HG02759 (cell line): Measurements from ENCODE around the gene DNER.
"Not testable (repeated sequence)": the region's sequence is repeated elsewhere in the genome, so short reads cannot be mapped to it uniquely, and the experiment has no call there.

Experiments
- ATAC-seq: cut with Tn5 transposase; IDR thresholded peaks from one replicate; pipeline ENCODE4 v1.9.1; 2021; ENCODE audit warnings: mild to moderate bottlenecking, moderate library complexity; ENCODE audit not compliant: unreplicated experiment

Gene DNER

DNA sequence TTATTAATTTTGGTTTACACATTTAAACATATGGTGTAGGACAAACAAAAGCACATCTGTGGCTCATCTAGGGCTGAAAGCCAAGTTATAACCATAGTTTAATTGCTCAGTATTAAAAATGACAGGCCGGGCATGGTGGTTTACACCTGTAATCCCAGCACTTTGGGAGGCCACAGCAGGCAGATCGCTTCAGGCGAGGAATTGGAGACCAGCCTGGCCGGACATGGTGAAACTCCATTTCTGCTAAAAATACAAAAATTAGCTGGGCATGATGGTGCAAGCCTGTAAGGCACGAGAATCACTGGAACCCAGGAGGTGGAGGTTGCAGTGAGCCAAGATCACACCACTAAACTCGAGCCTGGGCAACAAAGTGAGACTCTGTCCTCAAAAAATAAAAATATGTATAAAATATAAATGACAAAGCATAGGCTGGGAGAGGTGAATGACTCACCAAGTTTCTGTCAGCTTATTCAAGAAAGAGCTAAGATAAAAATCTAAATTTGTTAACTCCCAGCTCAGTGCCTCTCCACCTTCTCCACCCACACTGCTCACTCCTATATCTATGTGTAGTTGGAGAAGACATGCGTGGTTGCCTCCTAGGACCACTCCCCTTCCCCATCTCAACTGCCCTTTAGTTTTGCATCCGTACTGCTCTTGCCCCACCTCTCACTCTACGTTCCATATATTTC is 364.1 kb downstream of the DNER start:
- no peak for ATAC-seq

DNA sequence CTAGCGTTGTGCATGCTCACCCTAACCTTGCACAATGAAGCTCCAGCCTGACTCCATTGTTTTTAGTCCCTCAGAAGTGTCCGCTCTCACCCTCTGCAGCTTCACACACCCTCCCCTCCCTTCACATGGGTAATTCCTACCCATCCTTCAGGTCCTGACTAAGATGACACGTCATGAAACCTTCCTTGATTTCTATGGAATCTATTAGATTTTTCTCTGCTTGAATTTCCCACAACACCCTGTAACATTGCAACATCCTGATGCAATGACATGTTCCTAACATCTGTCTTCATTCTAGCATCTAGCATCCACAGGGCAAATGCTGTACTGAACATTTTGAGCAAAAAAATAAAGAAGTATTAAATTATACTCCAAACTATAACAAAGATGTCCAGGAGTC is 366.2 kb downstream of the DNER start:
- no peak for ATAC-seq

- ATAC-seq: no peak
Measured at GRCh38 chr2:229346816-229347540, 367.4 kb downstream of the DNER start.

DNA sequence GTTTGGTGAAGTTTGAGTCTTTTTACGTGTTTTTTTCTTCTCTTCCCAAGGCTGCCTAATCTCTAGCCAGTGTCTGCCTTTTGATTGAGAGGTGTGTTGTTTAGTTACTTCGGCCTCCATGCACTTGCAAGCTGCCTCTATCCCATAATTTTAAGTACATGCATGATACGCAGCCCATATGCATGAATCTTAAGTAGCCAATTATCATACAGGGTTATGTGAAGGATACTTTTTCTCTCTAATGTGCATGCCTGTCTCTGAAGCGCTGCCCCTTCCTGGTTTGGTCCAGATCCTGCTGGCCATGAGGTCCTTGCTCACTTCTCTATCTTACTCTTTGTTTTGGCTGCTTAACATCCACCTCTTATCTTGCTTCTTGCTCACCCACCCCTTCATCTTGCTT is 369.4 kb downstream of the DNER start:
- no peak for ATAC-seq

GRCh38 chr2:229344151-229344551 is 370.2 kb downstream of the DNER start:
- ATAC-seq: no peak

GRCh38 chr2:229343661-229344060 is 370.7 kb downstream of the DNER start:
- ATAC-seq: no peak

- no peak for ATAC-seq
Measured at GRCh38 chr2:229342376-229342775, 372.0 kb downstream of the DNER start.

DNA sequence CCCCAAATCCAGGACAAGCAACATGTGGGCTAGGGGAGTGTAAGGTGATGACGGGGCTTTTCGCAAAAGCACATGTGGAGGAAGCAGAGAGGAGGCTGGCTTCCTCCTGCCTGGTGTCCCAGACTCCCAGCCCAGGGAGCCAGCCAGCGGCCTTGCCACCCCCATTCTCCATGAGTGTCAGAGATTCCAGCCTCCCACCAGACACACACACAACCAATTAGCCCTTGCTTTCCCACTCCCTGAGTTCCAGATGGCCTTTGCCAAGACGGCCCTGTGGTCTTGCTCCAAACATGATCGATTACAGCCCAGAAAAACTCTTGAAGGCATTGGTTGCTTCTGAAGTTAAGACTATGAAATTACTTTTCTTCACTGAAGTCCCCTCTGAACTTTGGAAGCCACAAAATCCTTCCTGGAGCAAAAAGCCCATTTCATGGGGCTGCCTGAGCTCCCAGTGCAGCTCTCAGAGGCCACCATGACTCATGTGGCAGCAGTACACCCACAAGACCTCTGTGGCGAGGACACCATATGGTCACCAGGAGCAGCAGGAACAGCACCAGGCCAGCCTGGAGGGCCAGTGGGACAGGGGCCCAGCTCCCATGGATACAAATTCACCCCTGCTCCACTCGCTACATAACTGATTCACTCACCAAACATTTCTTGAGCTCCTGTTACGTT is 374.1 kb downstream of the DNER start:
- no peak for ATAC-seq

- ATAC-seq: no peak
Measured at GRCh38 chr2:229339618-229340017, 374.7 kb downstream of the DNER start.

GRCh38 chr2:229339171-229339570 is 375.2 kb downstream of the DNER start:
- not testable (repeated sequence) for ATAC-seq

- no peak for ATAC-seq
Measured at GRCh38 chr2:229335877-229336346, 378.4 kb downstream of the DNER start.

DNA sequence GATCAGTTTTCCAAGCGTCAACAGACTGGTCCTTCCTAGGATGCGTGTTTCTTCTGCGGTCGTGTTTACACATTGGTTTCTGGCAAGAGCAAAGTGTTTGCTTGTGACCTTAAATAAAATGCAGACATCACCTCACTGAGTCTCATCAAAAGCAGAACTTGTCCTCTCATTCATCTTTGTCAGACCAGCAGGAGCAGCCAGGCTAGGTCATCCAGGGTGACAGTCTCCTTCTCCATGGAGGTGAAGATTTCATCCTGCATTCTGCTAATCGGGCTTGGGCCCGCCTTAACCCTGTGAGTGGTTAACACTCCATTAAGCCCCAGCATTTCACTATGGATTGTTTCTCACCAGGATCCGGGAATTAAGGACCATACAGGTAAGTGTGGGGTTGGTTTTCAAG is 379.0 kb downstream of the DNER start:
- ATAC-seq: no peak

DNA sequence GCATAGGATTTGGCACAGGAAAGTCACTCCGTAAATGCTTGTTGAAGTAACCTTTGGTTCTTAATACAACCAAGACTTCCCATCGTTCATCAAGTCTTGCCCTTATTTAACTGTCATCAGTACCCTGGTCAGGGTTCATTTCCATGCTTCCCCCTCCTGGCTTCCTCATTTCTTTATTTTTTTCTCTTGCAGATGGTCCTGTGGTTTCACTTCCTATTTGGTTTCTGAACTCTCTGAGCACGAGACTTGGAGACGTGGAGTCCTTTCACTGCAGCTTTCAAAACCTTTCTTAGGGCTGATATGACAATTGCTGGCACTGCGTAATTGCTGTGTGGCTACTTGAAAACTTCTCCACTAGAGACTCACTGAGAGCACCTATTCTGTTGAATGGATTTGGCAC is 383.4 kb downstream of the DNER start:
- ATAC-seq: no peak

DNA sequence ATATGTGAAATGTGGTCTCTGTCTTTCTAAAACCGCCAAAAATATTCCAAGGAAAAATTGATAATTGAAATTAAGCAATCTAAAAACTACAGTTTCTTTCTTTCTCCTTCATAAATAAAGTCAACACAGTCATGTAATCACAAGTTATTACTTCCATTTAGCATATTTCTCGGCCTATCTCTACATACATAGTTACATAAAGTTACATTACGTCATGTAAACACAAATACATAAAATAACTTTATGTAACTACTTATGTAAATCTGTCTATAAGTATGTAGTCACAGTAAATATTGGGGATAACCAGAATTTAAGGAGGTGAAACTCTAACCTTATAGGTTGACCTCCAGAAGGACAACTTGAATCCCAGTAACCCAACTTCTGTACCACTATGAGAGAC is 394.8 kb downstream of the DNER start:
- no peak for ATAC-seq

DNA sequence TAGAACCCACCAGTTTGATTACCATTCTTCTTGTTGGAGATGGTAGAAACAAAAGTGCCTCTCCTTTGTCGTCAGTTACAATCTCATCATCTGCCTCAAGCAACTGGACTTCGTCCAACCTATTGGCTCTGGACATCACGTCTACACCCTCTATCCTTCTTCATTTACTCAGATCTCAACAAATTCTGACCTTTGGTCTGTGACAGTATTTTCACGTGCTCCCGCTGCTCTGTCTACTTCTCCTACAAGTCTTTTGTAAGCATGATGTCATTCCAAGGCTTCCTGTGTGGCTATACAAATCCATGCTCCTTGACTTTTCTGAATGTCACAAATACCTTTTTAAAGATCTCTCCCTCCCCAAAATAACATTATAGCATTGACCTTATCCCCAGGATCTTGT is 400.2 kb downstream of the DNER start:
- no peak for ATAC-seq

DNA sequence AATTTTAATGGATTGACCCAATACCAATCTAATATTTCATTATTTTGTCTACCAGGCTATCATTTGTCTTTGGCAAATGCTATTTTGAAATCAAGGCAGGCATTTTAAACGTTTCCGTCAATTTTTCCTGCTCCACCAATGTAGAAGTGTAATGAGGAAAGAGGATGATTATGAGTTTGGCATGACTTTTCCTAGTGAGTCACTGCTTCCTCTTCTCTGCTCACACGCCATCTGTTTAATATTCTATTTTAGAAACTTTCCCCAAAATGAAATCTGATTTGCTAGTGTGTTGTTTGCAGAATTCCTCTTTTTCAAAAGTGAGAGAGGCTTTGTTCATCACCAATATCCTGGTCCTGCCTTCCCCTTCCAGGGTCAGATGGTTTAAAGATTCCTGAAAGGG is 400.8 kb downstream of the DNER start:
- ATAC-seq: no peak
